Stimulated activated CD4-positive, alpha-beta T cell treated with anti-CD3 and anti-CD28 coated beads, Interleukin-1b, Interleukin-23, amount 100 ng/mL, for 1 hour (primary cell): ENCODE results near the gene DUSP22.
"Not testable (repeated sequence)": the region's sequence is repeated elsewhere in the genome, so short reads cannot be mapped to it uniquely, and the experiment has no call there.

ENCODE experiments used
- DNase-seq, 2 donors: peaks; one replicate each; pipeline ENCODE4 v3.0.0-alpha.2; 2020; ENCODE audit warnings: low read depth in 2 of 2

DUSP22 gene

GRCh38 chr6:324729-325125, 32.4 kb downstream of the DUSP22 start:
- no peak for DNase-seq

GRCh38 chr6:325161-325860, 33.0 kb downstream of the DUSP22 start:
- not testable (repeated sequence) for DNase-seq

GRCh38 chr6:326066-326465, 33.8 kb downstream of the DUSP22 start:
- DNase-seq: not testable (repeated sequence)

- DNase-seq: no peak
Observed at GRCh38 chr6:326896-327537, 34.7 kb downstream of the DUSP22 start.

GRCh38 chr6:327538-328116, 35.3 kb downstream of the DUSP22 start:
- DNase-seq: no peak

- DNase-seq: no peak
Observed at GRCh38 chr6:328136-328670, 35.9 kb downstream of the DUSP22 start.

- DNase-seq: no peak
Observed at GRCh38 chr6:328924-329323, 36.6 kb downstream of the DUSP22 start.

GRCh38 chr6:329888-330691, 37.8 kb downstream of the DUSP22 start:
- no peak for DNase-seq

- DNase-seq: no peak
Observed at GRCh38 chr6:330948-331347, 38.7 kb downstream of the DUSP22 start.

GRCh38 chr6:331622-332521, 39.6 kb downstream of the DUSP22 start:
- no peak for DNase-seq

GRCh38 chr6:332671-333070, 40.4 kb downstream of the DUSP22 start:
- no peak for DNase-seq

- no peak for DNase-seq
Observed at GRCh38 chr6:333379-334002, 41.2 kb downstream of the DUSP22 start.

GRCh38 chr6:334536-335510, 42.5 kb downstream of the DUSP22 start:
- no peak for DNase-seq

GRCh38 chr6:335572-335971, 43.3 kb downstream of the DUSP22 start:
- DNase-seq: no peak

- no peak for DNase-seq
Observed at GRCh38 chr6:336159-337114, 44.1 kb downstream of the DUSP22 start.

GRCh38 chr6:337805-338368, 45.6 kb downstream of the DUSP22 start:
- no peak for DNase-seq

- no peak for DNase-seq
Observed at GRCh38 chr6:338815-339262, 46.6 kb downstream of the DUSP22 start.

- no peak for DNase-seq
Observed at GRCh38 chr6:339480-339879, 47.2 kb downstream of the DUSP22 start.
